GM20000 (cell line): ENCODE results near the gene PDZD8.
"Not testable (repeated sequence)": the region's sequence is repeated elsewhere in the genome, so short reads cannot be mapped to it uniquely, and the experiment has no call there.

Source experiments
- DNase-seq: peaks from one replicate; pipeline ENCODE4 v3.0.0; 2012; ENCODE audit warnings: low spot score
- CTCF ChIP-seq: IDR thresholded peaks from 2 replicates; pipeline ENCODE4 v1.5.1; 2012; ENCODE audit warnings: mild to moderate bottlenecking, control low read depth; ENCODE audit errors: extremely low read depth, missing control alignments

PDZD8 gene

GRCh38 chr10:117239051-117239450 lies 136.2 kb downstream of the PDZD8 start:
- no peak for TF ChIP-seq CTCF
- no peak for DNase-seq

GRCh38 chr10:117237401-117237991 lies 137.7 kb downstream of the PDZD8 start:
- no peak for DNase-seq
- TF ChIP-seq CTCF = no peak

- not testable (repeated sequence) for DNase-seq
These were observed 145.1 kb downstream of the PDZD8 start for GRCh38 chr10:117230107-117230506.

- no peak for TF ChIP-seq CTCF
- DNase-seq = no peak
These were observed 147.0 kb downstream of the PDZD8 start for GRCh38 chr10:117228210-117228609.
